AG04450 (cell line): Measurements from ENCODE around the gene LIG1. TPM values are rescaled to one million over a fixed set of nuclear protein-coding genes. Genes with fewer than 3 reads are reported as not detected.
"Not testable (repeated sequence)": the region's sequence is repeated elsewhere in the genome, so short reads cannot be mapped to it uniquely, and the experiment has no call there.

Experiments
- CTCF ChIA-PET: fragments of 300-600, 350-600 bp; formaldehyde crosslinking; extraction: SDS; loops from one replicate; lab custom pipeline; 2022; ENCODE audit warnings: antibody characterized with exemption, inconsistent platforms; lab: Charles Lee
- POLR2A ChIA-PET: fragments of 350-600 bp; formaldehyde crosslinking; extraction: SDS; loops from one replicate; lab custom pipeline; 2021; ENCODE audit warnings: antibody characterized with exemption, inconsistent platforms; lab: Yijun Ruan, JAX
- DNase-seq: peaks from one replicate; pipeline ENCODE4 v3.0.0-alpha.2; 2011; ENCODE audit warnings: low read depth, low spot score
- H3K27ac ChIP-seq: one replicate; pipeline ENCODE4 v1.5.1; 2012; ENCODE audit warnings: low read depth, low read length, control low read depth
- H3K27me3 ChIP-seq: one replicate; pipeline ENCODE4 v1.6.0; 2012; ENCODE audit warnings: low read length; ENCODE audit not compliant: control insufficient read depth, insufficient read depth
- H3K4me3 ChIP-seq: 2 replicates; pipeline ENCODE4 v1.5.1; 2011; ENCODE audit warnings: mild to moderate bottlenecking, low read depth, low read length, control low read depth
- H3K9me3 ChIP-seq: 2 replicates; pipeline ENCODE4 v1.5.1; 2012; ENCODE audit warnings: low read length; ENCODE audit not compliant: control insufficient read depth, insufficient read depth
- polyA plus RNA-seq: library from polyadenylated mRNA; depleted of rRNA; stranded (reverse); fragments of >200 nt; gene quantifications from 2 replicates; pipeline ENCODE4 v1.2.3, GENCODE V29; 2011
- TF ChIP-seq, protein P1 (sequence below): IDR thresholded peaks from 2 replicates; pipeline ENCODE4 v1.5.1; 2011; ENCODE audit warnings: low read depth, low read length, control low read depth, inconsistent platforms

Gene LIG1
- polyA plus RNA-seq, 1 experiment: 7.6 TPM

DNA sequence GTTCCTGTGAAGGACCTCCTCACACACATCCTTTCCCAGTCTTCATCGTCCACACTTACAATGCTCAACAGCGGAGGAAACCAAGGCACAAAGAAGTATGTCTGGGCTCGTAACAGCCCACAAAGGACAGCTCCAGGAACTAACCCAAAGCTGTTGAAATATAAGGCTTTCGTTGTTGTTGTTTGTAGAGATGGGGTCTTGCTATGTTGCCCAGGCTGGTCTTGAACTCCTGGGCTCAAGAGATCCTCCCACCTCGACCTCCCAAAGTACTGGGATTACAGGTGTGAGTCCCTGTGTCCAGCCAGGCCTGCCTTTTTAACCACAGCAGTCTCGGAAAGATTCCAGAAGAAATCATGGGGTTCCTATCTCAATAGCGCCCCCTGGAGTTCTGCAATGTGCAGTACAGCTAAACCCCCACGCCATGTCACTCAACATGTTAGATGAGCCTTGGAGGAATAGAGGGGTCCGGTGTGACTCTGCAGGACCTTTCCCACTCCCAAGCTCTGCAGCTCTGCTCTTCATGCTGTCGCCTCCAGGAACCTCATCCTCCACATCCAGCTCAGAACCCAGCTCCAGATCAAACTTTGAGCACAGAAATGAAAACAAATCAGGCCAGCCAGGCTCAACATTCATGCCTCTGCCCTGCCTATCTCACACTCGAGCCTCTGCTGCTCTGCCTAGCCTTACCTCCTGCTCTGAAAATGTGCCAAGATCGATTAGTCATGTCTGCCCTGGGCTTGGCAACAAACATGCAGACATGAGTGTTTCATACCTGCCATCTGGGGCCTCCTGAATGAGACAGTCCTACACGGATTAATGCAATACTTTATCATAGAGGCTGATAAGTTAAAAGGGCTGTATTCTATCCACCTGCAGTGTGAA lies 67.0 kb downstream of the LIG1 start:
- ChIA-PET CTCF (interaction anchor here (0.9 to 10.6 kb wide), 4 partner anchors 14 to 234 kb away, joined by 3 to 76 read pairs (median 4); no protein-coding TSS in a partner anchor), POLR2A (no interaction called here)
- Histone ChIP-seq H3K4me3 (no peak overlapping the region), H3K27ac (no peak overlapping the region), H3K9me3 (no peaks in the 10 kb centered on the region; the same call in 1 of the 2 replicates), H3K27me3 (no peaks in the 10 kb centered on the region)
- no peak for DNase-seq
- TF ChIP-seq, protein P1, sequence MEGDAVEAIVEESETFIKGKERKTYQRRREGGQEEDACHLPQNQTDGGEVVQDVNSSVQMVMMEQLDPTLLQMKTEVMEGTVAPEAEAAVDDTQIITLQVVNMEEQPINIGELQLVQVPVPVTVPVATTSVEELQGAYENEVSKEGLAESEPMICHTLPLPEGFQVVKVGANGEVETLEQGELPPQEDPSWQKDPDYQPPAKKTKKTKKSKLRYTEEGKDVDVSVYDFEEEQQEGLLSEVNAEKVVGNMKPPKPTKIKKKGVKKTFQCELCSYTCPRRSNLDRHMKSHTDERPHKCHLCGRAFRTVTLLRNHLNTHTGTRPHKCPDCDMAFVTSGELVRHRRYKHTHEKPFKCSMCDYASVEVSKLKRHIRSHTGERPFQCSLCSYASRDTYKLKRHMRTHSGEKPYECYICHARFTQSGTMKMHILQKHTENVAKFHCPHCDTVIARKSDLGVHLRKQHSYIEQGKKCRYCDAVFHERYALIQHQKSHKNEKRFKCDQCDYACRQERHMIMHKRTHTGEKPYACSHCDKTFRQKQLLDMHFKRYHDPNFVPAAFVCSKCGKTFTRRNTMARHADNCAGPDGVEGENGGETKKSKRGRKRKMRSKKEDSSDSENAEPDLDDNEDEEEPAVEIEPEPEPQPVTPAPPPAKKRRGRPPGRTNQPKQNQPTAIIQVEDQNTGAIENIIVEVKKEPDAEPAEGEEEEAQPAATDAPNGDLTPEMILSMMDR: peak; percentile 60

DNA sequence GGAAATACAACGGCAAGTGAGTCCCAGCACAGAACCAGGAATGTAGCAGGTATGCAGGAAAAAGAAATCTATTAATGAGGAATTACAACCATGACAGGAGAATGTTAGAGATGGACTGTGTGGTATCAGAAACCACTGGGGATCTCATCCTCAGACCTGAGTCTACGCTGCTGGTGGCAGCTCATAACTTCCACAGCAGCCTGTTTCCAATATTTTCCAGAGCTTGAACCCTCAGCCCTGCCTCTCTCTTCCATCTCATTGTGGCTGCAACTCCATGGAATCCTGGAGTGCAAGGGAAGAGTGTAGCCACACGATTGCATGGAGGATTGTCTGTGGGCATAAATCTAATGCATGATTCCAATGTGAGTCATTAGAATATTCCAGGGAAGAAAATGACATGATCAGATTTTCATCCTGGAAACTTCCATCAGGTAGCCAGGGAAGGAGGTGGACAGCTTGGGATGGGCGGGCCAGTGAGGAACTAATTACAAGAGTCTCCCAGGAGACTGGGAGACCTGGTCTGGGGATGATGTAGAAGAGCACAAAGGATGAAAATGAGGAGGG lies 74.5 kb downstream of the LIG1 start:
- H3K9me3 ChIP-seq: peaks cover 12% of the 10 kb centered on the region; the same call in 1 of the 2 replicates
- no peak for DNase-seq
- H3K27ac ChIP-seq: no peak overlapping the region
- CTCF ChIA-PET: interaction anchor here (1.3 to 1.6 kb wide), 2 partner anchors 12 to 132 kb away, joined by 6 to 7 read pairs; no protein-coding TSS in a partner anchor
- POLR2A ChIA-PET: interaction anchor here (0.6 kb wide), 1 partner anchor 211 kb away, joined by 3 read pairs; no protein-coding TSS in a partner anchor
- TF ChIP-seq, protein P1: no peak
- no peak overlapping the region for H3K4me3 ChIP-seq
- H3K27me3 ChIP-seq: no peaks in the 10 kb centered on the region

DNA sequence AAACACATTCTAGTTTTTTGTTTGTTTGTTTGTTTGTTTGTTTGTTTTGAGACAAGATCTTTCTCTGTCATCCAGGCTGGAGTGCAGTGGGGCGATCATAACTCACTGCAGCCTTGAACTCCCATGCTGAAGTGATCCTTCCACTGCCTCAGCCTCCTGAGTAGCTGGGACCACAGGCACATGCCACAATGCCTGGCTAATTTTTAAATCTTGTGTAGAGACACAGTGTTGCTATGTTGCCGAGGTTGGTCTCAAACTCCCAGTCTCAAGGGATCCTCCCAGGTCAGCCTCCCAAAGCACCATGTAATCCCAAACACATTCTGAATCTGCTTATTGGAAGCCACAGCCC lies 75.3 kb downstream of the LIG1 start:
- CTCF ChIA-PET: interaction anchor here (1.3 to 1.6 kb wide), 2 partner anchors 13 to 131 kb away, joined by 6 to 7 read pairs; no protein-coding TSS in a partner anchor

DNA sequence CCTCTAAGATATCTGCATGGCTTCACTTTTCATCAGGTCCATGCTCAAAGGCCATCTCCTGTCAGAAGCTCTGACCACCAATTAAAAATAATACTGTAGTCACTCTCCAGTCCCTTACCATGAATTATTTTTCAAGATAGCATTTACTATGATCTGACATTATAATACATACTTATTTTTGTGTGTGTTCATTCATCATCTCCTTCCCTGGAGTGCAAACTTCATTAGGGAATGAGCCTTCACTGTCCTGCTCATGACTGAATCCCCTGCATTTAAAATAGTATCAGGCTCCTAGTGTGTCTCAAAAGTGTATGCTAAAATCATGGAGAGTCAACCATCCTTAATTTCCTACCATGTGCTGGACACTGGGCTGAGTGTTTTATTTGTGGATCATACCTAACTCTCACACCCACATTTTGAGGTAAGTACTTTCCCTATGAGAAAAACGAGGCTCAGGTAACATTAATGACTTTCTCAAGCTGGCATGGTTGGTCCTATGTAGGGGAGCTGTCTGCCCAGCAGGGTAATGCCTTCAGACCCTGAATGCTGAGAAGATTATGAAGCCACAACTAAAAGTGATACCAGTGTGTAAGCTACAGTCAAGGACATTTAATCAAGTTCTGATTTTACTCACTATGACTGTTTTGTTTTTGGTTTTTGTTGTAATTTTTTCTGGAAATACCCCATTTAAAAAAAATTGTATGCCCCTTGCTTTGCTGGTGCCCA lies 75.9 kb downstream of the LIG1 start:
- Histone ChIP-seq H3K4me3 (no peak overlapping the region), H3K27me3 (no peaks in the 10 kb centered on the region), H3K9me3 (peaks cover 14% of the 10 kb centered on the region; the same call in 1 of the 2 replicates), H3K27ac (no peak overlapping the region)
- no peak for DNase-seq
- ChIA-PET CTCF (interaction anchor here (1.3 to 1.6 kb wide), 2 partner anchors 13 to 131 kb away, joined by 6 to 7 read pairs; no protein-coding TSS in a partner anchor), POLR2A (no interaction called here)
- TF ChIP-seq, protein P1: no peak

More for the DNA sequence above, 75.3 kb downstream of the LIG1 start:
- POLR2A ChIA-PET: no interaction called here
- Histone ChIP-seq H3K9me3 (peaks cover 14% of the 10 kb centered on the region; the same call in 1 of the 2 replicates), H3K27ac (no peak overlapping the region), H3K27me3 (no peaks in the 10 kb centered on the region), H3K4me3 (no peak overlapping the region)
- TF ChIP-seq, protein P1: no peak
- no peak for DNase-seq

DNA sequence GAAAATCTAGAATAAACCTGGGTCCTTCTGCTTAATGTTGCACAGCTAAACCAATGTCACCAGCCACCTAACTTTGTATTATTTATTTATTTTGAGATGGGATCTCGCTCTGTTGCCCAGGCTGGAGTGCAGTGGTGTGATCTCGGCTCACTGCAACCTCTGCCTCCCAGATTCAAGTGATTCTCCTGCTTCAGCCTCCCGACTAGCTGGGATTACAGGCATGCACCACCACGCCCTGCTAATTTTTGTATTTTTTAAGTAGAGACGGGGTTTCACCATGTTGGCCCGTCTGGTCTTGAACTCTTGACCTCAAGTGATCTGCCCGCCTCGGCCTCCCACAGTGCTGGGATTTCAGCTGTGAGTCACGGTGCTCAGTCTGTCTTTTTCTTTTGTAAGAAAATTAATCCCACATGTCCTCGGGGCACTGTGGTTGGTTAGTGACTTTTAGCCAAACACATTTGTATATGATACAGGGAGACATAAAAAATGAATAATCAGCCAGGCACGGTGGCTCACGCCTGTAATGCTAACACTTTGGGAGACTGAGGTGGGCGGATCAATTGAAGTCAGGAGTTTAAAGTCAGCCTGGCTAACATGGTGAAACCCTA lies 78.9 kb downstream of the LIG1 start:
- not testable (repeated sequence) for H3K27me3 ChIP-seq, H3K27ac ChIP-seq, H3K4me3 ChIP-seq
- peak; percentile 82 for DNase-seq
- H3K9me3 ChIP-seq: peaks cover 18% of the 10 kb centered on the region; the same call in 1 of the 2 replicates
- CTCF ChIA-PET: interaction anchor here (0.6 kb wide), 1 partner anchor 190 kb away, joined by 4 read pairs; no protein-coding TSS in a partner anchor
- POLR2A ChIA-PET: interaction anchor here (0.6 kb wide), 1 partner anchor 118 kb away, joined by 7 read pairs; no protein-coding TSS in a partner anchor
